Inflammatory macrophage treated with lipopolysaccharide for 4 hours (primary cell): ENCODE measurements around the gene WDPCP.
"Not testable (repeated sequence)": the region's sequence is repeated elsewhere in the genome, so short reads cannot be mapped to it uniquely, and the experiment has no call there.

Experiments
- DNase-seq: peaks from one replicate; pipeline ENCODE4 v3.0.0-alpha.2; 2020

Gene WDPCP

DNA sequence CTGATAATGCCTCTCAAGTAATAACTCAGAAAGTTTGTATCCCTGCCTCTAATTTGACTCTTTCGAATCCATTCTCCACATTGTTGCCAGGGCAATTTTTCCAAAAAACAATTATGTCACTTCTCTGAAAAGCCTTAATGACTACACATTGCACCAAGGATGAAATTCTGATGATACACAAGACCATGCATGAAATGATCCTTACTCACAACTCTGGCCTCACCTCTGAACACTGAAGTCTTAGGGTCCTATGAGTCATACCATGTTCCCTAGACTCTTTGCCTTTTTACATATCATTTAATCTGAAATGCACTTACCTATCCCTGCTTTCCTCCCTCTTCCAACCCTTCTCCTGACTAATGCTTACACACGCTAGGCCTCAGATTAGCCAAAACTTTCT lies 51.0 kb downstream of the WDPCP start:
- DNase-seq = no peak

DNA sequence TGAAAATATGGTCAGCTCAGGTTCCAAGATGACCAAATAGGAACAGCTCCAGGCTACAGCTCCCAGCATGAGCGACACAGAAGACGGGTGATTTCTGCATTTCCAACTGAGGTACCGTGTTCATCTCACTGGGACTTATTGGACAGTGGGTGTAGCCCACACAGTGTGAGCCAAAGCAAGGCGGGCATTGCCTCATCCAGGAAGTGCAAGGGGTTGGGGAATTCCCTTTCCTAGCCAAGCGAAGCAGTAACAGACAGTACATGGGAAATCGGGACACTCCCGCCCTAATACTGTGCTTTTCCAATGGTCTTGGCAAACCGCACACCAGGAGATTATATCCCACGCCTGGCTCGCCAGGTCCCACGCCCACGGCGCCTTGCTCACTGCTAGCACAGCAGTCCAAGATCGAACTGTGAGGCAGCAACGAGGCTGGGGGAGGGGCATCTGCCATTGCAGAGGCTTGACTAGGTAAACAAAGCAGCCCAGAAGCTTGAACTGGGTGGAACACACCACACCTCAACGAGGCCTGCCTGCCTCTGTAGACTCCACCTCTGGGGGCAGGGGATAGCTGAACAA lies 57.5 kb downstream of the WDPCP start:
- peak; percentile 1 for DNase-seq

DNA sequence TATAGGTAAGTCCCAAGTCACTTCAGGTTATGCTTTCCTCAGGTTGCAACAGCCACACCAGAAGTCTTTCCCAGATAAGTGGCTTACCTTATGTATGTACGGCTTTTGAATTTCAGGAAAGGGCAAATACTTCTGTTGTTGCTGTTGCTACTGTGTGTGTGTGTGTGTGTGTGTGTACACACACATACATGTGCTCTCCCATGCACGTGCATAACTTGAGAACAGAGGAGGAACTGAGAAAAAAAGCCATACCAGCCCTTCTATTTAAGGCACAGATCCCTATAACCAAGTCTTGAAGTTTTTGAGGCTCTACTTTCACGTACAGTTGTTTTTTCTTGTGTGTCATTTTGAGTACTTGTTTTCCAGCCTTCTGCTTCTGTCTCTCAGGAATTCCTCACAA lies 62.4 kb downstream of the WDPCP start:
- DNase-seq = no peak

DNA sequence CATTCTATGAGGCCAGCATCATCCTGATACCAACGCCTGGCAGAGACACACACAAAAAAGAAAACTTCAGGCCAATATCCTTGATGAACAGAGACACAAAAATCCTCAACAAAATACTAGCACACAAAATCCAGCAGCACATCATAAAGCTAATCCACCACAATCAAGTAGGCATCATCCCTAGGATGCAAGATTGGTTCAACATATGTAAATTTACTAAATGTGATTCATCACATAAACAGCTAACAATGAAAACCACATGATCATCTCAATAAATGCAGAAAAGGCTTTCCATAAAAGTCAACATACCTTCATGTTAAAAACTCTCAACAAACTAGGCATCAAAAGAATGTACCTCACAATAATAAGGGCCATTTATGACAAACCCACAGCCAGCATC lies 65.3 kb downstream of the WDPCP start:
- no peak for DNase-seq

DNA sequence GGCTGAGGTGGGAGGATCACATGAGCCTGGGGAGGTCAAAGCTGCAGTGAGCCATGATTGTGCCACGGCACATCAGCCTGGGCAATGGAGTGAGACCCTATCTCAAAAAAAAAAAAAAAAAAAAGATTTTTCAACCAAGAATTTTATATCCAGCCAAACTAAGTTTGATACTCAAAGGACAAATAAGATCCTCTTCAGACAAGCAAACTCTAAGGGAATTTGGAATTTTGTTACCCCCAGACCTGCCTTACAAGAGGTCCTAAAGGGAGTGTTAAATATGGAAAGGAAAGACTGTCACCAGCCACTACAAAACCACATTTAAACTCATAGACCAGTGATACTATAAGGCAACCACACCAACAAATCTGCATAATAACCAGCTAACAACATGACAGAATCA lies 67.5 kb downstream of the WDPCP start:
- no peak for DNase-seq

DNA sequence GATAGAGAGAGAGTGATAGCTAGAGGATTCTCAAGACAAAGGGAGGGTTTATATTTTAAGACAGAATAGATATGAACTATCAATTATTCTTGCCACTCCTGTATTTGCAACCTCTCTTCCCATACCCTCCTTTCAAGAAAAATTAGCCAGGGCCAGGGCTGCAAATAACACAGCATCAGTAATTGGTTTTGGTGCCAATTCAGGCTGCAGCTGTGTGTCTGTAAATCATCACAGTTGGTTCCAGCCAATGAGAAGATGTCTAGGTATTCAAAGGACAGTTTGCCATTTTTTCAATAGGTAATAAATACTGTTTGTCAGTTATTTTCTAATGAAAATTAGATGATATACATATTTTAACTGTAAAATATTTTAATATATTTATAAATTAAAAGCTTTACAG lies 73.5 kb downstream of the WDPCP start:
- DNase-seq = no peak

DNA sequence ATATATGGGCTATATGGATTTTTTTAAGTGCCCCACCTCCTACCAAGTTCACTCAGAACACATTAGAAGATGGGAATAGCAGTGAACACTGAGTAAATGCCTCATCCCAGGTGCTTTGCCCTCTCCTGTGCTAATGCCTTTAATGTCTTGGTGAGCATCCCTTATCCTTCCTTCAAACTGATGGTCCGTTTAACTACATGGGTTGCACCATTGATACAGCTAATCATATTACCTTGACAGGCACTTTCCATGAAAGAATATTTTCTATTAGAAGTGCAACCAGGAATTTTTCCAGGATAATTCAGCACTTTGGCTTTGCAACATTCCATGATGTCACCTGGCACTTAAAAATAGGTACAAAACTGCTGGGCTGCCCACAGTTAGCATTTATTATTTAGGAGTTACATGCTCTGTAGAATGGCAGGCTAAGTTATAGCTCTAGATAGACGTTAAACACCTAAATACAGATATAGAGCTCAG lies 74.0 kb downstream of the WDPCP start:
- no peak for DNase-seq

DNA sequence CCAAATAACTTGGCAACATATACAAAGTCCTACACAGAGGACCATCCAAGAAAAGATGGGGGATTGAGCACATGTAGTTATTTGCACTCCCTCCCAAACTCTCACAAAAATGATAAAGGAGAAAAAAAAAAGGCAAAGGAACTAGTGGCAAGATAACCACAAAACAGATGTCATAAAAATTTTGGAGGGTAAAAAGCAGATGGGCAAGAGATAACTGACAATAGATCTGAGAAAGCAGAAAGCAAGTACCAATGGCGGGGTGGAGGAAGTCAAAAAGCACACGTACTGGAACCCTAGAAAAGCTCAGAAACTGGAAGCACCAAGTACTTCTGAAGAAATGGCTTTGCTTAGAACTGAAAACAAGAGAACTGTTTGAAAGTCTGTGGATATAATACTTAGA lies 82.0 kb downstream of the WDPCP start:
- no peak for DNase-seq

DNA sequence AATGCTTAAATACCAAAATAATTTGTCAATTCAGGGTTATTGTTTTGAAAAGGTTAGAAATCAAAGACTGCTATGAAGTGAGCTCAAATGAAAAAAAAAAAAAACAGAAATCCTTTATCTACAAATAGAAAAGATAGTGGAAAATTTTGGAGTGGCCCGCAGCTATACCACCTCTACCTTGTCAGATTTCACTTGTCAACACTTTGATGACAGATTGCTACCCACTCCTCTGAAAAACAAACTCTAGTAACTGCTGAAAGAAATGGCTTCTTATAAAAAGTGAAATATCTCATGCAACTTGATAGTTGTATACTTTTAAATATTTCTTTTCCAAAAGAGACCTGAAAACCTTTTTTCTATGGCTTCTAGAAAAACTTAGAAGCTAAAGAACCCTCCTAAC lies 84.5 kb downstream of the WDPCP start:
- no peak for DNase-seq

DNA sequence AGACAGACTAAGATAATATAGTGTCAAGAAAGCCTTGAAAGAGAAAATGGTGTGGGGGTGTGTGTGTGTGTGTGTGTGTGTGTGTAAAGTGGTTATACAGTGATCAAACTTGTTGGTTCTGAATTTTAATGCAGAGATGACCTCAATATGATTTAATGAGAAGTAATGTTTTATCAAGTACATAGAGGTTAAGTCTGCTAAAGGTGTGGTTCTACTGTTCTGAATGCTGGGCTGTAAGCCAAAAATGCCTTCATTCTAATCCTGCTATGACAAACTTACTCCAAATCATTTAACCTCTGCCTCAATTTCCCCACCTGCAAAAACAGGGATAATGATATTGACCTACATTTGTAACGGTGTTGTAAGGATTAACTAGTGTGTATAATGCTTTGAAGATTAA lies 87.9 kb downstream of the WDPCP start:
- no peak for DNase-seq

DNA sequence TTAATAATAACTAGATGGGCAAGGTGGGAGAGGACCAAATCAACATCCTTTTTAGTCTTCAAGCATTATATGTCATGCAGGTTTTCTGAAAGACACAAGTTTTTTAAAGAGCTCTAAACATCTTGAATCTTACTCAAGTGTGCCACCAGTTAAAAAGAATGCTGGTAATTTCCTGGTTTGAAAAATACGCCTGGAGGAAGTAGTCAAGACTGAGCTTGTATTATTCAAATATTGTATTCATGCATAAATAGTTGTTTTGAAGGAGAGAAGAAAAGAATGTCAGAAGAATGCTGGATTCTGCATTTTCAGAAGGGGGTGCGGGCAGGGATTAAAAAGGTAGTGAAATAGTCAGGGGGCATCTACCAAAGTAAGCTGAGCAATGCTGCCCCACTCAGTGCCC lies 90.7 kb downstream of the WDPCP start:
- DNase-seq = no peak

DNA sequence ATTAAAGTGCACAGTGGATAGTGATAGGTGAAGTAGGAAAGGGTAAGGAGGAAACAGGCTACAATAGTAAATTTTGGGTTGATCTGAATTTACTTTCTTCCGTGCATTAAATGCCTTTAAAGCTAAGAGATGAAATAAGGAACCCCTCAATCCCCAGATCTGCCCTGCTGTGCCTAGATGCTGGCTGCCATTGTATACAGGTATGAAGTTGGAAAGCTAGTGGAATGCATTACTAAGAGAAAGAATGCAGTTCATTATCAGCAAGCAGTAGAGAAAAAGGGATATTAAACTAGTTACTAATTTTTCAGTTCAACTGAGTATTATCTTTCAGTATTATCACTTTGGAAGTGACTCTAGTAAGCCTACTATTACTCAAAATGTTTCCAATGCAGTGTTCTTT lies 93.3 kb downstream of the WDPCP start:
- DNase-seq = no peak

DNA sequence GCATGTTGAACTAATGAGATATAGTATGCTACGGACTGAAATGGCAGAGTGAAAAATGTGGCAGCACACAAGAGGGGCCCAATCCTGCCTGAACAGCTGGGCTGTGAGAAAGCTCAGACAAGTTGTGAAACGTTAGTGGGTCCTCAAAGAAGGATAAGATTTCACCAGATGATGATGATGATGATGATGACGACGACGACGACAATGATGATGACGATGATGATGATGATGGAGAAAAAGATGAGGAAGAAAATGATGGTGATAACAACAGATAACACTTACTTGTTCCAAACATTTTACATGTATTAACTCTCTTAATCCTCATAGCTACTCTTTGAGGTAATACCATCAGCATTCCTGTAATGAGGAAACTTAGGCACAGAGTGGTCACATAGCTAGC lies 94.2 kb downstream of the WDPCP start:
- DNase-seq = no peak

DNA sequence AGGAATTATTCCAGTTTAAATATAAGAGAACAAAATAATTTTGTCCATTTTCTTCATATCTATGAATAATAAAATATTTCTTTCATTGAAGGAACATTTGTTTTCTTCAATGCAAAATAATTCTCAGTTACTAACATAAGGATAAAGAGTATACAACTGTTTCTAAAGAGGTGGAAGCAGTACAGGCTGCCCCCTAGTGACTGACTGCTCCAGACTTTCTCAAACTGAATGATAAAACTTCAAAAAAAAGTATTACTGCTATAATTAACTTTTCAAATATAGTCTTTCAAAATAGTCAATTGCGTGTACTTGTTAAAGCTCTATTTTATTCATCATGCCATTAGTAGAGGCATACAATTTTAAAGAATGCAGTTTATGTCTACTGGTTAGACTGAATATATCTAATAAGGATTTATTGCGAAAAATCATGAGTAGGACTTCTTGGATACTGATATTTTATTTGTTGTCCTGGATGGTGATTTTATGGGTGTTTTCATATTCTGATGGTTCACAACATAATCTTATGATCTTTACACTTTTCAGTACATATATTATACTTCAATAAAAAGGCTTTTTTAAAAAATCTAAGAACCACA lies 100.1 kb downstream of the WDPCP start:
- DNase-seq = peak; percentile 11

DNA sequence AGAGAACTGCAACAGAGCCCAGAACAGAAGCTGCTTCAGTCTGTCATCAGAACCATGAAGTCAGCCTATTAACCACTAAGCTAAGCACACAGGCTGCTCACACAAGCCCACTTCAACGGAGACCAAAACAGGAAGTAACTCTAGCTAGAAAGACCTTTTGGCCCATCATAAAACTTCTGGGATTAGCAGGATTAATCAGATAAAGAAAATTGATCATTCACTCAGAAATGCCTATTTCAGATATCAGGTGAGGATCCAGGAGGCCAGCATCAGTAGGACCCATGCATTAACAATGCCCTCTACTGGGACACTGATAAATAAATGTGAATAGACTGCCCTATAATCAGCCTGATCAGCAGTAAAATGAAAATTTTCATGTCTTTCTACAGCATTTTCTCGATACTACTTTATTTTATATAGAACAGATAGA lies 101.4 kb downstream of the WDPCP start:
- no peak for DNase-seq

DNA sequence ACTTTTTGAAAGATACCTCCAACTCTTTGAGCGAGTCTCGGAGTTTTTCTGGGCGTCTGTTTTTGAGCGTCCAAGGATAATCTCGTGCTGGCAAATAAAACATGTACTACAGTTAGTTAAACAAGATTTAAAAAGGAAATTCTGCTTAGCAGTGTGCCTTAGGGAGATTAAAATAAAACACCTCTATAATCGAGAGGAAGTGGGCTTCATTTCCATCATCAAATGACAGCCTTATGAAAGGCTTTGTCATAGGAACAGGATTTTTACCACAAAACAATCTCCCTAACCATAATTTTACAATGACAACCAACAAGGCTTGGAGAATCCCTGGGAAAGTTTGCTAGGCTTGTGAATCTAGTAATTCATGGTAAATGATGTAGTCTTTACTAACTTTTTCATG lies 103.4 kb downstream of the WDPCP start:
- no peak for DNase-seq

DNA sequence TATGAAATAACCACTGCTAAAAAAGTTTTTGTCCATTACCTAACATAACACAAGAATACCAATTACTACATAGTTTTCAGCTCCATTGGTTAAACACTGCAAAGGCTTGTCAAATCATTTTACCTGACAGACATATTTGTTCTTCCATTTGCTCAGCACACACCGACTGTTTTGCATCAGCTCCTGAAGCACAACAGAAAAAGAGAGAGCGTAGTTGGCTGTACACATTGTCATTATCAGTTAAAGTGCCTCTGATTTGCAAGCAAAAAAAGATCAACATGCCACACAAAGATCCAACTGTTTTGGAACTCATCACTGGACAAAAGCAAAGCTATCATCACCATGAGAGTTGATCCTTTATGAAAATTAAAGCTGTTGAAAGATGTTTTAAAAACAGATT lies 103.8 kb downstream of the WDPCP start:
- no peak for DNase-seq

DNA sequence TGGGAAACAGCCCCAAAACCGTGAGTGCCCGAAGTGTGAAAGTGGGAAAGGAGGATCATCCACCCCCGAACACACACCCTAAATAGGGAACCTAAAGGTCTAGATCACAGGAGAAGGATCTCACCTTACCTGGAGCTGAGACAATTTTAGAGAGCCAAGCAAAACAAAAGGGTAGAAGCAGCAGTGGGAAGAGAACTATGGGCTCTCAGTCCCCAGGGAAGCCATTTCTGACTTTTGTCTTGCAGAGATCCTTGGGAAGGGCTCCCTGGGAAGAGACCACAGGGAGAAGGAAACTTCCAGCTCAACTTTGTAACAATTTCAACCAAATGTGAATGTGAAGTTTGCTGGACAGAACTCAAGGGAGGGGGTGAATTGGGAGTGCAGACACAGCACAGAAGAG lies 110.6 kb downstream of the WDPCP start:
- no peak for DNase-seq

DNA sequence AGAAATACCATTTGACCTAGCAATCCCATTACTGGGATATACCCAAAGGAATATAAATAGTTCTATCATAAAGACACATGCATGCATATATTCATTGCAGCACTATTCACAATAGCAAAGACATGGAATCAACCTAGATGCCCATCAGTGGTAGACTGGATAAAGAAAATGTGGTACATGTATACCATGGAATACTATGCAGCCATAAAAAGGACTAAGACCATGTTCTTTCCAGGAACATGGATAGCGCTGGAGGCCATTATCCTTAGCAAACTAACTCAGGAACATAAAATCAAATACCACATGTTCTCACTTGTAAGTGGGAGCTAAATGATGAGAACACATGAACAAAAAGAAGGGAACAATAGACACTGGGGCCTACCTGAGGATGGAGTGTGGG lies 119.0 kb downstream of the WDPCP start:
- not testable (repeated sequence) for DNase-seq

DNA sequence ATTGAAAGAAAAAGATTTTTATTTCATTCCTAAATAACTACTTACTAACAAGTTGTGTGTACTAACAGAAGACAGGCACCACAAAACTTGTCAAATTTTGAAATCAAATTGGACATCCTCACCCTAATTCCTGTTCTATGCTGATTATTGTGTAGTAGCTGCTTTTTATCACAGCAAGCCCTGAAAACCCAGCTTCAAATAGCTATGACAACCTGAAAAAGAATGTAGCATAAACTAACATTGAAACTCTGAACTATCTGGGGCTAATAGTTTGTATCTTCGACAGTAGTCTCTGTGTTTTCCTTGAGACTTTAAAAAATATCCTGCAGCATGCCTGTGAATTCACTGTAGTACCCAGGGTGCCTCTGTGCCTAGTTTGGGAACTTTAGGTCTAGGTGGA lies 122.6 kb downstream of the WDPCP start:
- DNase-seq = no peak

DNA sequence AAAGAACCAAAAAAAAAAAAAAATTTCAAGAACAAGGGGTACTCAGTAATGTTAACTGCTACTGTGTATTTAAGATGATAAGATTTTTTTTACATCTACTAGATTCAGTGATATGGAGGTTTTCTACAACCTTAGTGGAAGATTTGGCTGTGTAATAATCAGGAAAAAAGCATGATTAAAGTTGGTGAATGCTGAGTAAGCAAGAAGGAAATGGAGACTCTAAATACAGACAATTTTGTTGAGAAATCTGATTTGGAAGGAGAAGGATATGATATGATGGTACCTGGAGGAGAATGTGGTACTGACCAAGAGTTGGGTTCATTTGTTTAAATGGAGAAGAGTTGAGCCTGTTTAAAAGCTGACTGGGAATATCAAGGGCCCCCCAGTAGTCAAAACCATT lies 125.1 kb downstream of the WDPCP start:
- DNase-seq = no peak

DNA sequence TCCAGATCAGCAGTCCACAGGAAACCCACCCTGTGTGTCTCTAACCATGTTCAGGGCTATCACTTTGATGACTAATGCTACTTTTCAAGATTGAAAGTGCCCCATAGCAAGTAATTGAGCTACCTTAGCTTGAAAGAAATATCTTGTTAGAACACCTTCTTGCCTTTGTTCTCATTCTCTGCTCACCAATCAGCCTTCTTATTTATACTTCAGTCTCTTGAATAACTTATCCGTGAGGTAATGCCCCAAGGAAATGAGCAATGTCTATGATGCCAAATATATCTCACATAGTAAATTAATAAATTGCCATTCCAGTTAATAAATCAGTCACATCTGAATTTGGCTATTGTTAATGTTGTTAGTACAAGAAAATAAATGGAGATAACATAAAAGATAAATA lies 141.6 kb downstream of the WDPCP start:
- no peak for DNase-seq

DNA sequence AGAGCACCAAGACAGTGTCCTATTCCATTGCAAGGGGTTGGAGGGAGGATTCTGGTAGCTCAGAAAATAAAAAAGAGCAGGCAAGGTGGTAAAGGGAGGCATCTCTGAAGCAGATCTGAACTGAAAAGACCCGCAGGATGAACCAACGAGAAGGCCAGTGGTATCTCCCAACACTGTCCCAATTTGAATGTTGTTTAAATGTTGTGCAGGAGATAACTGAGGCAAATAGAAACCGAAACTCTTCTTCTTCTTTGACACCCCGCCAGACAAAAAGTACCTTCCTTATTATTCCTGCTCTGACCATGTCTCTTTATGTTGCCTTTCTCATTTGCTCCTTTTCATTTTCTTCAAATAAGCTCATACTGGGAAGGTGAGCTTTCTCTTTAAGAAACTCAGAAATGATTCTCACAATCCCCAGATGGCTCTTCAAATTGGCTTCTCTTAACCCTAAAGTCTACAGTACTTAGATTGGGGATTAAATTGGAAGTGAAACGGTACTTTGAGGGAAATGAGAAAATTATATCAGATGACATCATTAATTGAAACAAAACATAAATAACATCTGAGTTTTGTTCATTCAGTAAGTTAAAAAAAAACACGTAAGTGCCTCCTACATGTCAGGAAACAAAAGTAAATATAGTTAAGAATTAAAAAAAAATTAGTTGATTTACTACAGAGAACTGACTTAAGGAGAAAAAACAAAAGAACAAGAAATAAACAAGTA lies 143.6 kb downstream of the WDPCP start:
- no peak for DNase-seq

DNA sequence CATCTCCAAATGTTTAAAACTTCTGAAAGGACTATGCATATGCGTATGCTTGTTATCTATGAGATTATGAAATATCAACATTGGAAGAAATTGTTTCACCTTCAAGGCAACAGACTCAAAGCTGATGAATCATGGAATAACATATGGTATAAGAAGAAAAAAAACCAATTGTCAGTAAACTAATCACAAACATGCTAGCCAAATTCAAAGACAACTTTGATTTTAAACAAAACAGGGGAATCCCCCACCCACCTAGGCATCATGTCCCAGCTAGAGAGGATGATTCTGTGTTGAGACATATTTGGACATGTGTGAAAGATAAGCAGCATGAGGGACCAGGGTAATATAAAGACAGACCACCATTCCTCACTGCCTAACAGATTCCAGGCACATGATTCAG lies 147.7 kb downstream of the WDPCP start:
- DNase-seq = no peak

DNA sequence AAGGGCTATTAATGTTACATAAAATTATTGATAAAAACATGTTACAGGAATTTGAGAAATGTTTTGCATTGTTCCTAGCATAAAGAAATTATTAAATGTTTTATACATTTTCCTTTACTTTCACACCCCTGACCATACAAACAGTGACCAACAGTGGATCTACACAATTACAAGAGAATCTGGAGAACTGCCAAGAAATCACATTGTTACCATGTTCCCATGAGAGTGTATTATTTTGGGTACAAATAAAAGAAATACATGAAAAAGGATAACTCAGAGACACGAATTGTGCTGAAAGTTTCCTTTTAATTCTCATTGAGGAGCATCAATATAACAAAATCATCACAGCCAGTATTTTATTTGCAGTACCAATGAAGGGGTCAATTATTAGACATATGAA lies 150.1 kb downstream of the WDPCP start:
- no peak for DNase-seq
